Upper lobe of right lung (tissue), 1 donor: ENCODE measurements around the gene BCL11B. TPM values are rescaled to one million over a fixed set of nuclear protein-coding genes. Genes with fewer than 3 reads are reported as not detected.

Experiments used
- ATAC-seq: fragments of 200-7000 bp; cut with Tn5 transposase; one replicate; pipeline ENCODE4 v1.9.1; 2020; ENCODE audit warnings: mild to moderate bottlenecking, moderate library complexity
- DNase-seq: peaks from one replicate; pipeline ENCODE4 v3.0.0-alpha.2; 2020
- H3K27ac ChIP-seq: fragments of 200-600 bp; one replicate; pipeline ENCODE4 v1.8.0; 2022
- H3K27me3 ChIP-seq: fragments of 200-600 bp; one replicate; pipeline ENCODE4 v1.8.0; 2022; ENCODE audit warnings: mild to moderate bottlenecking
- H3K36me3 ChIP-seq: fragments of 200-600 bp; one replicate; pipeline ENCODE4 v1.8.0; 2022
- H3K4me1 ChIP-seq: fragments of 200-600 bp; one replicate; pipeline ENCODE4 v1.8.0; 2022
- H3K4me3 ChIP-seq: fragments of 200-600 bp; one replicate; pipeline ENCODE4 v1.8.0; 2022; ENCODE audit warnings: mild to moderate bottlenecking
- H3K9me3 ChIP-seq: fragments of 200-600 bp; one replicate; pipeline ENCODE4 v1.8.0; 2022
- CTCF ChIP-seq: fragments of 200-600 bp; IDR thresholded peaks from one replicate; pipeline ENCODE4 v1.8.0; 2022; ENCODE audit warnings: antibody characterized with exemption
- intact Hi-C: fragments of 100-400 bp; cut with DNase I; formaldehyde crosslinking; loops from one replicate; pipeline ENCODE4 v1.11.0; 2022
- total RNA-seq: library from RNA; stranded (reverse); fragmentation: NEBNext Ultra II Directional; extraction: Animal tissue kit (Norgen Biotek cat#: 25700); gene quantifications from one replicate; pipeline ENCODE4 v1.2.1, GENCODE V29; 2021
- donor health status: DM: no; HTN: yes; CAD: no; lungs with severe emphysema.

BCL11B gene
- total RNA-seq, 1 donor from 2014 or later = 2.4 TPM

- TF ChIP-seq CTCF = no peak
- no peak for DNase-seq
- Histone ChIP-seq H3K9me3 (no peaks in the 10 kb centered on the region), H3K4me3 (no peak overlapping the region), H3K4me1 (no peaks in the 10 kb centered on the region), H3K27ac (no peak overlapping the region), H3K36me3 (no peaks in the 10 kb centered on the region), H3K27me3 (no peaks in the 10 kb centered on the region)
- no peak for ATAC-seq
- intact Hi-C loops = no loop called here
Measured at GRCh38 chr14:99205086-99205688, 66.8 kb downstream of the BCL11B start.

- ATAC-seq = no peak
- Histone ChIP-seq H3K9me3 (no peaks in the 10 kb centered on the region), H3K4me1 (no peaks in the 10 kb centered on the region), H3K4me3 (no peak overlapping the region), H3K27ac (no peak overlapping the region), H3K27me3 (no peaks in the 10 kb centered on the region), H3K36me3 (no peaks in the 10 kb centered on the region)
- TF ChIP-seq CTCF = no peak
- intact Hi-C loops = no loop called here
- no peak for DNase-seq
Measured at GRCh38 chr14:99203801-99204200, 68.2 kb downstream of the BCL11B start.

- intact Hi-C loops = no loop called here
- no peaks in the 10 kb centered on the region for H3K36me3 ChIP-seq
- H3K27me3 ChIP-seq = no peaks in the 10 kb centered on the region
- no peak overlapping the region for H3K4me3 ChIP-seq
- no peak for TF ChIP-seq CTCF
- no peak overlapping the region for H3K27ac ChIP-seq
- ATAC-seq (no peak), DNase-seq (no peak)
- H3K4me1 ChIP-seq = no peaks in the 10 kb centered on the region
- no peaks in the 10 kb centered on the region for H3K9me3 ChIP-seq
Measured at GRCh38 chr14:99203080-99203479, 68.9 kb downstream of the BCL11B start.

GRCh38 chr14:99202516-99202915 lies 69.5 kb downstream of the BCL11B start:
- Histone ChIP-seq H3K4me1 (no peaks in the 10 kb centered on the region), H3K27ac (no peak overlapping the region), H3K4me3 (no peak overlapping the region), H3K27me3 (no peaks in the 10 kb centered on the region), H3K9me3 (no peaks in the 10 kb centered on the region), H3K36me3 (no peaks in the 10 kb centered on the region)
- no peak for ATAC-seq
- no peak for TF ChIP-seq CTCF
- DNase-seq = no peak
- intact Hi-C loops = no loop called here

GRCh38 chr14:99201351-99202073 lies 70.5 kb downstream of the BCL11B start:
- H3K36me3 ChIP-seq = no peaks in the 10 kb centered on the region
- H3K4me1 ChIP-seq = no peaks in the 10 kb centered on the region
- intact Hi-C loops = no loop called here
- no peaks in the 10 kb centered on the region for H3K9me3 ChIP-seq
- no peak overlapping the region for H3K27ac ChIP-seq
- no peak for ATAC-seq
- no peaks in the 10 kb centered on the region for H3K27me3 ChIP-seq
- no peak for DNase-seq
- H3K4me3 ChIP-seq = no peak overlapping the region
- TF ChIP-seq CTCF = no peak
